Ascending aorta (tissue), 2 donors: ENCODE results near the gene PDHX. TPM values are rescaled to one million over a fixed set of nuclear protein-coding genes. Genes with fewer than 3 reads are reported as not detected.
A peak's percentile ranks its signal among the peaks of the same experiment; 100 is the strongest.

ENCODE experiments used
- DNase-seq, 2 donors: peaks; one replicate each; pipeline ENCODE4 v3.0.0-alpha.2; 2019; ENCODE audit warnings: low spot score in 2 of 2
- H3K27ac ChIP-seq, 2 donors: fragments of 200-600 bp; sonication (generic); one replicate each; pipeline ENCODE4 v1.5.1; 2016 to 2017; ENCODE audit warnings: mild to moderate bottlenecking in 1 of 2
- H3K27me3 ChIP-seq: fragments of 200-600 bp; sonication (generic); one replicate; pipeline ENCODE4 v1.5.1; 2017
- H3K36me3 ChIP-seq, 2 donors: fragments of 200-600 bp; sonication (generic); one replicate each; pipeline ENCODE4 v1.5.1; 2016
- H3K4me1 ChIP-seq, 2 donors: fragments of 200-600 bp; sonication (generic); one replicate each; pipeline ENCODE4 v1.5.1; 2016 to 2017; ENCODE audit warnings: mild to moderate bottlenecking in 1 of 2
- H3K4me3 ChIP-seq, 2 donors: fragments of 200-600 bp; sonication (generic); one replicate each; pipeline ENCODE4 v1.5.1; 2016 to 2017; ENCODE audit warnings: mild to moderate bottlenecking in 1 of 2
- H3K9me3 ChIP-seq, 2 donors: fragments of 200-600 bp; sonication (generic); one replicate each; pipeline ENCODE4 v1.5.1; 2016
- intact Hi-C: fragments of 100-400 bp; cut with DNase I; formaldehyde crosslinking; loops from one replicate; pipeline ENCODE4 v1.15.1; 2023
- total RNA-seq: library from RNA; depleted of rRNA; stranded (reverse); fragments of >200 nt; gene quantifications from one replicate; pipeline ENCODE4 v1.1.0, GENCODE V29; 2016
- TF ChIP-seq, protein P1 (sequence below), 3 experiments: fragments of 200-600 bp in 2 of 3; fragments of 450-650 bp in 1 of 3; sonication (generic) in 2 of 3; IDR thresholded peaks; one replicate each; pipeline ENCODE4 v1.5.1; 2016 to 2019; ENCODE audit warnings: antibody characterized with exemption in 3 of 3, mild to moderate bottlenecking in 1 of 3, moderate library complexity in 1 of 3

Gene PDHX
- total RNA-seq, 1 donor from 2014 or later = 23.3 TPM

DNA sequence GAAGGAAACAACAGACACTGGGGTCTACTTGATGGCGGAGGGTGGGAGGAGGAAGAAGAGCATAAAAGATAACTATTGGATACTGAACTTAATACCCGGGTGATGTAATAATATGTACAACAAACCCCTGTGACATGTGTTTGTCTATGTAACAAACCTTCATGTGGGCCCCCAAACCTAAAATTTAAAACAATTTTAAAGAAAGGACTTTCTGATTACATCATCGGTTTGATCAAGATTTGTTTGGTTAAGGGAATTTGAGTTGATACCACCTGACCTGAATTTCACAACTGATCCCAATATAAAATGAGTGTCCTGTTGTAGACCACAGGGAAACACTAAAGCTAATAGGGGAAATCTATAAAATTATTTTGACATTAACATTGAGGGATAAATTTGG, 34.5 kb upstream of the PDHX start:
- Histone ChIP-seq H3K9me3 (no peaks in the 10 kb centered on the region), H3K27me3 (no peaks in the 10 kb centered on the region), H3K4me1 (no peaks in the 10 kb centered on the region), H3K27ac (no peak overlapping the region), H3K4me3 (no peak overlapping the region), H3K36me3 (peaks cover 9 to 37% of the 10 kb centered on the region in 2 donors)
- TF ChIP-seq, protein P1, sequence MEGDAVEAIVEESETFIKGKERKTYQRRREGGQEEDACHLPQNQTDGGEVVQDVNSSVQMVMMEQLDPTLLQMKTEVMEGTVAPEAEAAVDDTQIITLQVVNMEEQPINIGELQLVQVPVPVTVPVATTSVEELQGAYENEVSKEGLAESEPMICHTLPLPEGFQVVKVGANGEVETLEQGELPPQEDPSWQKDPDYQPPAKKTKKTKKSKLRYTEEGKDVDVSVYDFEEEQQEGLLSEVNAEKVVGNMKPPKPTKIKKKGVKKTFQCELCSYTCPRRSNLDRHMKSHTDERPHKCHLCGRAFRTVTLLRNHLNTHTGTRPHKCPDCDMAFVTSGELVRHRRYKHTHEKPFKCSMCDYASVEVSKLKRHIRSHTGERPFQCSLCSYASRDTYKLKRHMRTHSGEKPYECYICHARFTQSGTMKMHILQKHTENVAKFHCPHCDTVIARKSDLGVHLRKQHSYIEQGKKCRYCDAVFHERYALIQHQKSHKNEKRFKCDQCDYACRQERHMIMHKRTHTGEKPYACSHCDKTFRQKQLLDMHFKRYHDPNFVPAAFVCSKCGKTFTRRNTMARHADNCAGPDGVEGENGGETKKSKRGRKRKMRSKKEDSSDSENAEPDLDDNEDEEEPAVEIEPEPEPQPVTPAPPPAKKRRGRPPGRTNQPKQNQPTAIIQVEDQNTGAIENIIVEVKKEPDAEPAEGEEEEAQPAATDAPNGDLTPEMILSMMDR (IDR thresholded peaks at IDR 0.05) = no peak
- DNase-seq = no peak
- intact Hi-C loops = no loop called here

DNA sequence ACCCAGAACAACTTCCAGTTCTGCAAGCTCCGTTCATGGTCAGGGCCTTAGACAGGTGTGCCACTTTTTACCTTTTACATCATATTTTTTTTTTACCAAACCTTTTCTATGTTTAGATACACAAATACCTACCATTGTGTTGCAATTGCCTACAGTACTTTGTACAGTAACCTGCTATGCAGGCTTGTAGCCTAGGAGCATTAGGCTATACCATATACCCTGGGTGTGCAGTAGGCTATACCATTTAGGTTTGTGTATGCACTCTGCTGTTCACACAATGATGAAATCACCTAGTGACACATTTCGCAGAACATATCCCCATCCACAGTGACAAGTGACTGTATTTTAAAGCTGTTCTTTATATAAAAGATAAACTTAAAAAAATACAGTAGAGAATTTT, 29.8 kb upstream of the PDHX start:
- no peak overlapping the region for H3K4me3 ChIP-seq
- no peaks in the 10 kb centered on the region for H3K9me3 ChIP-seq
- intact Hi-C loops = no loop called here
- TF ChIP-seq, protein P1 (IDR thresholded peaks at IDR 0.05) = no peak
- H3K4me1 ChIP-seq = no peaks in the 10 kb centered on the region
- DNase-seq = no peak
- no peak overlapping the region for H3K27ac ChIP-seq
- H3K36me3 ChIP-seq = peaks cover 8 to 36% of the 10 kb centered on the region in 2 donors
- H3K27me3 ChIP-seq = no peaks in the 10 kb centered on the region

DNA sequence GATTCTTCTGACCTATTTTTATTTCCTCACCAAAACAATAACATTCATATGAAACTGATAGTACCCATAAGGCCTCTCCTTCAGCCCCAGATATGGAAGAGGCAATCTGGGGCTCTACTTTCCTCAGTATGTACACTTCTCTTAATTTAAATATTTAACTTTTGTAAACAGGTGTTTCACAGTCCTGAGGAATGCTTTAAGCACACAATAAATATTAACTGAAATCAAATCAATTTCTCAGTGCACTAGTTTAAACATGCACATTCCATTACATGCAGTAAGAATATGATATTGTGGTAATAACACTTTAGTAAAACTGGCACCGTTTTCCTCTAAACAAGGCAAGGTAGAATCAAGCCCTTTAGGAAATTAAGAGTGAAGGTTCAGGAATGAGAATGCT, 29.2 kb upstream of the PDHX start:
- no peaks in the 10 kb centered on the region for H3K9me3 ChIP-seq
- peaks cover 3 to 30% of the 10 kb centered on the region in 2 donors for H3K36me3 ChIP-seq
- no peak for DNase-seq
- H3K27ac ChIP-seq = no peak overlapping the region
- TF ChIP-seq, protein P1 (IDR thresholded peaks at IDR 0.05) = no peak
- no peaks in the 10 kb centered on the region for H3K4me1 ChIP-seq
- intact Hi-C loops = no loop called here
- H3K4me3 ChIP-seq = no peak overlapping the region
- H3K27me3 ChIP-seq = no peaks in the 10 kb centered on the region

- no peaks in the 10 kb centered on the region for H3K9me3 ChIP-seq
- H3K27ac ChIP-seq = no peak overlapping the region
- no peaks in the 10 kb centered on the region for H3K4me1 ChIP-seq
- intact Hi-C loops = loop anchor here (5.0 kb wide), 1 partner anchor 303 kb away; no protein-coding TSS in a partner anchor
- TF ChIP-seq, protein P1 (IDR thresholded peaks at IDR 0.05) = no peak
- H3K27me3 ChIP-seq = no peaks in the 10 kb centered on the region
- H3K4me3 ChIP-seq = no peak overlapping the region
- H3K36me3 ChIP-seq = peaks cover 0 to 18% of the 10 kb centered on the region in 2 donors
- no peak for DNase-seq
Observed at GRCh38 chr11:34890089-34890488, 26.3 kb upstream of the PDHX start.

DNA sequence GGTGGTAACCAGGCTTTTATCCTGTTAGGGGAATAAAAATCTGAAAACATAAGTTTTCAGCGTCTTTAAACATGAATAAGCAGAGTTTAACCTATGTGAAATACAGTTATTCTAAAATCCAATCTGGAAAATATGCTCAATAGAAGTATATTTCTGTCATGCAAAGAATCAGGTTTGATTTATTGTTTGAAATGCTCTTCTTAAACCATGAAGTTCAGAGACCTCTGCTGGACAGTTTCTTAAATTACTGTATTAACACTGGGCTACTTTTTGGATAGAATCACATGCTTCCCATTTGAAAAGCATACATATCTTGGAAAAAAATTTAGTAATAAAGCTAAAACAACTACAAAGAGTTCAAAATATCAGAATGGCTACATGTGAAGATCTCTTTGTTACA, 25.6 kb upstream of the PDHX start:
- H3K4me3 ChIP-seq = no peak overlapping the region
- H3K9me3 ChIP-seq = no peaks in the 10 kb centered on the region
- H3K36me3 ChIP-seq = peaks cover 0 to 14% of the 10 kb centered on the region in 2 donors
- intact Hi-C loops = loop anchor here (5.0 kb wide), 1 partner anchor 304 kb away; no protein-coding TSS in a partner anchor
- H3K4me1 ChIP-seq = no peaks in the 10 kb centered on the region
- H3K27me3 ChIP-seq = no peaks in the 10 kb centered on the region
- DNase-seq = no peak
- no peak overlapping the region for H3K27ac ChIP-seq
- TF ChIP-seq, protein P1 (IDR thresholded peaks at IDR 0.05) = peak in 2 of 3 experiments; percentile 17 to 32

- Histone ChIP-seq H3K9me3 (no peaks in the 10 kb centered on the region), H3K27ac (no peak overlapping the region), H3K27me3 (no peaks in the 10 kb centered on the region), H3K4me3 (no peak overlapping the region), H3K4me1 (no peaks in the 10 kb centered on the region), H3K36me3 (peaks cover 0 to 9% of the 10 kb centered on the region in 2 donors)
- intact Hi-C loops = loop anchor here (5.0 kb wide), 1 partner anchor 304 kb away; no protein-coding TSS in a partner anchor
- DNase-seq = no peak
- TF ChIP-seq, protein P1 (IDR thresholded peaks at IDR 0.05) = no peak
Observed at GRCh38 chr11:34891611-34892010, 24.8 kb upstream of the PDHX start.
